ENCODE measurements around the gene CTIF. TPM values are rescaled to one million over a fixed set of nuclear protein-coding genes. Genes with fewer than 3 reads are reported as not detected.

The CTIF gene
- total and polyA plus RNA-seq, 2 experiments from 2014 or later: 8.6 to 14.4 TPM

DNA sequence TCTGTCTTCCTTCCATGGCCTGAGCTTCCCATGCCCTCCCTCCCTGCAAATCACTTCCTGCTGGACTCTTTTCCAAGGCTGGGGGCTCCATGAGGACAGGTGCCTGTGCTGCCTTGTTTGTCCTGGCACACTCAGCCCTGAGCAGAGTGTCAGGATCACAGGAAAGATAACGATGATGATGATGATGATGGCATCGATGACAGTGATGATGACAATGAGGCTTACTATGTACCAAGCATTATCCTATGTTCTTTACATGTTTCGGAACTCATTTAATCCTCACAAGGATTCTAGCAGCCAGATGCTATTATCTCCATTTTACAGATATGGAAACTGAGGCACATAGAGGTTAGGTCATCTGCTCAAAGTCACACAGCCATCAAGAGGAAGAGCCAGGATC is 170.0 kb downstream of the CTIF start:
- Histone ChIP-seq H3K9me2 (ENCODE audit: insufficient read depth) (peaks cover 6% of the 10 kb centered on the region; the same call in 1 of the 2 replicates), H3K36me3 (ENCODE audit: insufficient read depth) (no peaks in the 10 kb centered on the region), H4K20me1 (replicated peaks; ENCODE audit: insufficient read depth) (no peaks in the 10 kb centered on the region; the same call in 1 of the 2 replicates), H3K27ac (ENCODE audit: low read depth) (no peak overlapping the region), H2AFZ (no peak overlapping the region), H3K27me3 (ENCODE audit: insufficient read depth) (no peaks in the 10 kb centered on the region), H3F3A (replicated peaks; ENCODE audit: low read depth) (no peaks in the 10 kb centered on the region), H3K4me1 (ENCODE audit: insufficient read depth) (peaks cover 3% of the 10 kb centered on the region; the same call in 1 of the 2 replicates), H3K4me3 (no peak overlapping the region), H3K4me2 (no peak overlapping the region), H3K79me2 (replicated peaks; ENCODE audit: insufficient read depth) (no peaks in the 10 kb centered on the region)
- no peak for DNase-seq (ENCODE audit: low spot score)
- no peaks in the 10 kb centered on the region; the same call in 2 of the 3 replicates for H3K36me3 Mint-ChIP-seq (ENCODE audit: low read depth)
- ATAC-seq: no peak
- H3K9me3 Mint-ChIP-seq: no peaks in the 10 kb centered on the region; the same call in 2 of the 3 replicates
- peaks cover 13% of the 10 kb centered on the region for H3K4me1 Mint-ChIP-seq
- TF ChIP-seq JUNB (IDR thresholded peaks at IDR 0.05; ENCODE audit: unreplicated experiment) (no peak), CREB1 (CRISPR knock-in tag; IDR thresholded peaks at IDR 0.05; ENCODE audit: low read depth) (no peak), EZH2phosphoT487 (IDR thresholded peaks at IDR 0.05; ENCODE audit: unreplicated experiment) (no peak), STAT1 (IDR thresholded peaks at IDR 0.05; ENCODE audit: unreplicated experiment) (no peak), NANOG (IDR thresholded peaks at IDR 0.05; ENCODE audit: borderline replicate concordance) (no peak), POLR2AphosphoS5 (IDR thresholded peaks at IDR 0.05; ENCODE audit: low read depth) (no peak), ZNF331 (CRISPR knock-in tag; IDR thresholded peaks at IDR 0.05; ENCODE audit: low read depth) (no peak), EZH2 (IDR thresholded peaks at IDR 0.05; ENCODE audit: low read depth, unreplicated experiment) (no peak), REST (IDR thresholded peaks at IDR 0.05; ENCODE audit: unreplicated experiment) (no peak), ZNF114 (CRISPR knock-in tag; IDR thresholded peaks at IDR 0.05) (no peak)
- TF ChIP-seq, protein P1, sequence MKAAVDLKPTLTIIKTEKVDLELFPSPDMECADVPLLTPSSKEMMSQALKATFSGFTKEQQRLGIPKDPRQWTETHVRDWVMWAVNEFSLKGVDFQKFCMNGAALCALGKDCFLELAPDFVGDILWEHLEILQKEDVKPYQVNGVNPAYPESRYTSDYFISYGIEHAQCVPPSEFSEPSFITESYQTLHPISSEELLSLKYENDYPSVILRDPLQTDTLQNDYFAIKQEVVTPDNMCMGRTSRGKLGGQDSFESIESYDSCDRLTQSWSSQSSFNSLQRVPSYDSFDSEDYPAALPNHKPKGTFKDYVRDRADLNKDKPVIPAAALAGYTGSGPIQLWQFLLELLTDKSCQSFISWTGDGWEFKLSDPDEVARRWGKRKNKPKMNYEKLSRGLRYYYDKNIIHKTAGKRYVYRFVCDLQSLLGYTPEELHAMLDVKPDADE (IDR thresholded peaks at IDR 0.05): no peak
- TF ChIP-seq, protein P2, sequence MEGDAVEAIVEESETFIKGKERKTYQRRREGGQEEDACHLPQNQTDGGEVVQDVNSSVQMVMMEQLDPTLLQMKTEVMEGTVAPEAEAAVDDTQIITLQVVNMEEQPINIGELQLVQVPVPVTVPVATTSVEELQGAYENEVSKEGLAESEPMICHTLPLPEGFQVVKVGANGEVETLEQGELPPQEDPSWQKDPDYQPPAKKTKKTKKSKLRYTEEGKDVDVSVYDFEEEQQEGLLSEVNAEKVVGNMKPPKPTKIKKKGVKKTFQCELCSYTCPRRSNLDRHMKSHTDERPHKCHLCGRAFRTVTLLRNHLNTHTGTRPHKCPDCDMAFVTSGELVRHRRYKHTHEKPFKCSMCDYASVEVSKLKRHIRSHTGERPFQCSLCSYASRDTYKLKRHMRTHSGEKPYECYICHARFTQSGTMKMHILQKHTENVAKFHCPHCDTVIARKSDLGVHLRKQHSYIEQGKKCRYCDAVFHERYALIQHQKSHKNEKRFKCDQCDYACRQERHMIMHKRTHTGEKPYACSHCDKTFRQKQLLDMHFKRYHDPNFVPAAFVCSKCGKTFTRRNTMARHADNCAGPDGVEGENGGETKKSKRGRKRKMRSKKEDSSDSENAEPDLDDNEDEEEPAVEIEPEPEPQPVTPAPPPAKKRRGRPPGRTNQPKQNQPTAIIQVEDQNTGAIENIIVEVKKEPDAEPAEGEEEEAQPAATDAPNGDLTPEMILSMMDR (conservative IDR thresholded peaks at IDR 0.05; ENCODE audit: low read depth in 2 of 2): no peak
- TF ChIP-seq, protein P3, sequence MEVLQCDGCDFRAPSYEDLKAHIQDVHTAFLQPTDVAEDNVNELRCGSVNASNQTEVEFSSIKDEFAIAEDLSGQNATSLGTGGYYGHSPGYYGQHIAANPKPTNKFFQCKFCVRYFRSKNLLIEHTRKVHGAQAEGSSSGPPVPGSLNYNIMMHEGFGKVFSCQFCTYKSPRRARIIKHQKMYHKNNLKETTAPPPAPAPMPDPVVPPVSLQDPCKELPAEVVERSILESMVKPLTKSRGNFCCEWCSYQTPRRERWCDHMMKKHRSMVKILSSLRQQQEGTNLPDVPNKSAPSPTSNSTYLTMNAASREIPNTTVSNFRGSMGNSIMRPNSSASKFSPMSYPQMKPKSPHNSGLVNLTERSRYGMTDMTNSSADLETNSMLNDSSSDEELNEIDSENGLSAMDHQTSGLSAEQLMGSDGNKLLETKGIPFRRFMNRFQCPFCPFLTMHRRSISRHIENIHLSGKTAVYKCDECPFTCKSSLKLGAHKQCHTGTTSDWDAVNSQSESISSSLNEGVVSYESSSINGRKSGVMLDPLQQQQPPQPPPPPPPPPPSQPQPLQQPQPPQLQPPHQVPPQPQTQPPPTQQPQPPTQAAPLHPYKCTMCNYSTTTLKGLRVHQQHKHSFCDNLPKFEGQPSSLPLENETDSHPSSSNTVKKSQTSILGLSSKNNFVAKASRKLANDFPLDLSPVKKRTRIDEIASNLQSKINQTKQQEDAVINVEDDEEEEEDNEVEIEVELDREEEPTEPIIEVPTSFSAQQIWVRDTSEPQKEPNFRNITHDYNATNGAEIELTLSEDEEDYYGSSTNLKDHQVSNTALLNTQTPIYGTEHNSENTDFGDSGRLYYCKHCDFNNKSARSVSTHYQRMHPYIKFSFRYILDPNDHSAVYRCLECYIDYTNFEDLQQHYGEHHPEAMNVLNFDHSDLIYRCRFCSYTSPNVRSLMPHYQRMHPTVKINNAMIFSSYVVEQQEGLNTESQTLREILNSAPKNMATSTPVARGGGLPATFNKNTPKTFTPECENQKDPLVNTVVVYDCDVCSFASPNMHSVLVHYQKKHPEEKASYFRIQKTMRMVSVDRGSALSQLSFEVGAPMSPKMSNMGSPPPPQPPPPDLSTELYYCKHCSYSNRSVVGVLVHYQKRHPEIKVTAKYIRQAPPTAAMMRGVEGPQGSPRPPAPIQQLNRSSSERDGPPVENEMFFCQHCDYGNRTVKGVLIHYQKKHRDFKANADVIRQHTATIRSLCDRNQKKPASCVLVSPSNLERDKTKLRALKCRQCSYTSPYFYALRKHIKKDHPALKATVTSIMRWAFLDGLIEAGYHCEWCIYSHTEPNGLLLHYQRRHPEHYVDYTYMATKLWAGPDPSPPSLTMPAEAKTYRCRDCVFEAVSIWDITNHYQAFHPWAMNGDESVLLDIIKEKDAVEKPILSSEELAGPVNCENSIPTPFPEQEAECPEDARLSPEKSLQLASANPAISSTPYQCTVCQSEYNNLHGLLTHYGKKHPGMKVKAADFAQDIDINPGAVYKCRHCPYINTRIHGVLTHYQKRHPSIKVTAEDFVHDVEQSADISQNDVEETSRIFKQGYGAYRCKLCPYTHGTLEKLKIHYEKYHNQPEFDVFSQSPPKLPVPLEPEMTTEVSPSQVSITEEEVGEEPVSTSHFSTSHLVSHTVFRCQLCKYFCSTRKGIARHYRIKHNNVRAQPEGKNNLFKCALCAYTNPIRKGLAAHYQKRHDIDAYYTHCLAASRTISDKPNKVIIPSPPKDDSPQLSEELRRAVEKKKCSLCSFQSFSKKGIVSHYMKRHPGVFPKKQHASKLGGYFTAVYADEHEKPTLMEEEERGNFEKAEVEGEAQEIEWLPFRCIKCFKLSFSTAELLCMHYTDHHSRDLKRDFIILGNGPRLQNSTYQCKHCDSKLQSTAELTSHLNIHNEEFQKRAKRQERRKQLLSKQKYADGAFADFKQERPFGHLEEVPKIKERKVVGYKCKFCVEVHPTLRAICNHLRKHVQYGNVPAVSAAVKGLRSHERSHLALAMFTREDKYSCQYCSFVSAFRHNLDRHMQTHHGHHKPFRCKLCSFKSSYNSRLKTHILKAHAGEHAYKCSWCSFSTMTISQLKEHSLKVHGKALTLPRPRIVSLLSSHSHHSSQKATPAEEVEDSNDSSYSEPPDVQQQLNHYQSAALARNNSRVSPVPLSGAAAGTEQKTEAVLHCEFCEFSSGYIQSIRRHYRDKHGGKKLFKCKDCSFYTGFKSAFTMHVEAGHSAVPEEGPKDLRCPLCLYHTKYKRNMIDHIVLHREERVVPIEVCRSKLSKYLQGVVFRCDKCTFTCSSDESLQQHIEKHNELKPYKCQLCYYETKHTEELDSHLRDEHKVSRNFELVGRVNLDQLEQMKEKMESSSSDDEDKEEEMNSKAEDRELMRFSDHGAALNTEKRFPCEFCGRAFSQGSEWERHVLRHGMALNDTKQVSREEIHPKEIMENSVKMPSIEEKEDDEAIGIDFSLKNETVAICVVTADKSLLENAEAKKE (CRISPR knock-in tag; IDR thresholded peaks at IDR 0.05): no peak
- H3K27me3 Mint-ChIP-seq (ENCODE audit: insufficient read depth, low read depth, poor library complexity): peaks cover 7% of the 10 kb centered on the region
- no peak overlapping the region for H3K27ac Mint-ChIP-seq
- no peak overlapping the region for H3K4me3 Mint-ChIP-seq
